A549 (cell line): ENCODE measurements around the gene HBS1L. TPM values are rescaled to one million over a fixed set of nuclear protein-coding genes. Genes with fewer than 3 reads are reported as not detected.

Source experiments
- ATAC-seq, 2 experiments: fragments of 200-7000 bp in 1 of 2; fragments of >200 bp in 1 of 2; cut with Nextera tagmentation in 1 of 2; cut with Tn5 transposase in 1 of 2; 3 replicates each; pipeline versions ENCODE4 v1.8.0 to v1.9.1; 2018 to 2020; ENCODE audit warnings: mild to moderate bottlenecking in 1 of 2, moderate library complexity in 1 of 2
- CTCF ChIA-PET: fragments of 300-600 bp; sonication (Branson Sonifier 250); formaldehyde crosslinking; extraction: SDS; loops from one replicate; lab custom pipeline; 2021; ENCODE audit warnings: antibody characterized with exemption, inconsistent platforms; lab: Yijun Ruan, JAX
- POLR2A ChIA-PET: fragments of 350-600 bp; formaldehyde crosslinking; extraction: SDS; loops from one replicate; lab custom pipeline; 2021; ENCODE audit warnings: antibody characterized with exemption, inconsistent platforms; lab: Yijun Ruan, JAX
- DNase-seq, 2 experiments: peaks; one replicate each; pipeline versions ENCODE4 v3.0.0 to v3.0.0-alpha.2; 2011 to 2016; ENCODE audit warnings: low read depth in 1 of 2, low spot score in 1 of 2
- FAIRE-seq: peaks from 2 replicates; lab custom pipeline; 2011; peaks lifted over from hg19 to GRCh38; lab: Jason Lieb, UNC
- H3K27ac ChIP-seq, 2 experiments: fragments of >200 bp; sonication (Bioruptor Twin); formaldehyde crosslinking; 3 replicates each; pipeline ENCODE4 v1.5.1; 2016 to 2017
- H3K4me1 ChIP-seq: fragments of >200 bp; sonication (Bioruptor Twin); formaldehyde crosslinking; 3 replicates; pipeline ENCODE4 v1.6.1; 2016
- H3K4me2 ChIP-seq: fragments of >200 bp; sonication (Bioruptor Twin); formaldehyde crosslinking; 3 replicates; pipeline ENCODE4 v1.6.1; 2016
- H3K4me3 ChIP-seq: fragments of >200 bp; sonication (Bioruptor Twin); formaldehyde crosslinking; 3 replicates; pipeline ENCODE4 v1.5.1; 2016
- H3K9me3 ChIP-seq: fragments of >200 bp; sonication (Bioruptor Twin); formaldehyde crosslinking; 3 replicates; pipeline ENCODE4 v1.6.1; 2016
- ATOH8 ChIP-seq: fragments of 250-450 bp; sonication (Bioruptor Pico); IDR thresholded peaks from 2 replicates; pipeline ENCODE4 v1.5.0; 2020; ENCODE audit warnings: low read depth, mild to moderate bottlenecking, moderate library complexity
- CBX8 ChIP-seq: fragments of 200-600 bp; sonication (generic); IDR thresholded peaks from 2 replicates; pipeline ENCODE4 v1.6.1; 2016
- CHD4 ChIP-seq: fragments of 200-600 bp; sonication (generic); IDR thresholded peaks from 2 replicates; pipeline ENCODE4 v1.6.1; 2016; ENCODE audit warnings: antibody characterized with exemption, mild to moderate bottlenecking, borderline replicate concordance
- CTCF ChIP-seq: fragments of >200 bp; sonication (Bioruptor Twin); formaldehyde crosslinking; IDR thresholded peaks from 3 replicates; pipeline ENCODE4 v1.5.1; 2016
- E2F6 ChIP-seq: IDR thresholded peaks from 2 replicates; pipeline ENCODE4 v1.6.1; 2012; ENCODE audit warnings: low read depth, borderline replicate concordance
- ELK1 ChIP-seq: fragments of 150-350 bp; IDR thresholded peaks from 2 replicates; pipeline ENCODE4 v1.6.1; 2014; ENCODE audit warnings: low read depth, mild to moderate bottlenecking, low read length
- FOSL2 ChIP-seq, 2 experiments: fragments of 450-650 bp in 1 of 2; fragments of >200 bp in 1 of 2; sonication (Bioruptor Twin) in 1 of 2; formaldehyde crosslinking; IDR thresholded peaks; 2 replicates each; pipeline versions ENCODE4 v1.5.0 to v1.6.1; 2016 to 2020; ENCODE audit warnings: mild to moderate bottlenecking in 1 of 2, moderate library complexity in 1 of 2
- FOXS1 ChIP-seq: fragments of 250-450 bp; sonication (Bioruptor Pico); IDR thresholded peaks from 2 replicates; pipeline ENCODE4 v1.5.0; 2020; ENCODE audit warnings: mild to moderate bottlenecking, moderate library complexity
- GATA3 ChIP-seq: IDR thresholded peaks from 2 replicates; pipeline ENCODE4 v1.6.1; 2012; ENCODE audit warnings: borderline replicate concordance
- HOXB13 ChIP-seq: fragments of 250-450 bp; sonication (Bioruptor Pico); IDR thresholded peaks from 2 replicates; pipeline ENCODE4 v1.5.0; 2020; ENCODE audit warnings: low read depth, mild to moderate bottlenecking, moderate library complexity
- HOXB5 ChIP-seq: fragments of 250-450 bp; sonication (Bioruptor Pico); IDR thresholded peaks from 2 replicates; pipeline ENCODE4 v1.5.0; 2020; ENCODE audit warnings: mild to moderate bottlenecking, moderate library complexity
- JUN ChIP-seq, 2 experiments: fragments of >200 bp; sonication (Bioruptor Twin); formaldehyde crosslinking; IDR thresholded peaks; 2 replicates in 1 of 2; 3 replicates in 1 of 2; pipeline ENCODE4 v1.6.1; 2016 to 2017
- JUNB ChIP-seq: fragments of >200 bp; sonication (Bioruptor Twin); formaldehyde crosslinking; IDR thresholded peaks from 2 replicates; pipeline ENCODE4 v1.6.1; 2016
- MAZ ChIP-seq: fragments of 150-350 bp; IDR thresholded peaks from 2 replicates; pipeline ENCODE4 v1.6.1; 2014; ENCODE audit warnings: antibody characterized with exemption, low read depth, low read length, borderline replicate concordance
- MYC ChIP-seq: IDR thresholded peaks from 2 replicates; pipeline ENCODE4 v1.6.1; 2012; ENCODE audit warnings: mild to moderate bottlenecking, inconsistent platforms, low read length, improper control_type of control experiment, borderline replicate concordance
- NPAS2 ChIP-seq: fragments of 250-450 bp; sonication (Bioruptor Pico); IDR thresholded peaks from 2 replicates; pipeline ENCODE4 v1.8.0; 2022; ENCODE audit warnings: mild to moderate bottlenecking, moderate library complexity, borderline replicate concordance
- PHF8 ChIP-seq: fragments of 200-600 bp; sonication (generic); IDR thresholded peaks from 2 replicates; pipeline ENCODE4 v1.6.1; 2016; ENCODE audit warnings: low read depth, mild to moderate bottlenecking, antibody characterized with exemption, moderate library complexity, borderline replicate concordance
- POLR2A ChIP-seq: IDR thresholded peaks from 2 replicates; pipeline ENCODE4 v1.6.1; 2012; ENCODE audit warnings: mild to moderate bottlenecking, low read length
- POLR2AphosphoS2 ChIP-seq: conservative IDR thresholded peaks from 2 replicates; pipeline ENCODE4 v1.6.1; 2012; ENCODE audit warnings: low read length, improper control_type of control experiment, inconsistent platforms
- RAD21 ChIP-seq, 2 experiments: fragments of >200 bp in 1 of 2; sonication (Bioruptor Twin) in 1 of 2; formaldehyde crosslinking in 1 of 2; IDR thresholded peaks in 1 of 2; conservative IDR thresholded peaks in 1 of 2; 2 replicates in 1 of 2; 3 replicates in 1 of 2; pipeline ENCODE4 v1.6.1; 2012 to 2018; ENCODE audit warnings: inconsistent platforms in 1 of 2
- RNF2 ChIP-seq: fragments of 200-600 bp; sonication (generic); IDR thresholded peaks from 2 replicates; pipeline ENCODE4 v1.6.1; 2016; ENCODE audit warnings: low read depth, mild to moderate bottlenecking, antibody characterized with exemption, moderate library complexity, borderline replicate concordance
- SMC3 ChIP-seq: fragments of >200 bp; sonication (Bioruptor Twin); formaldehyde crosslinking; IDR thresholded peaks from 3 replicates; pipeline ENCODE4 v1.6.1; 2018; ENCODE audit warnings: inconsistent platforms
- TP53 ChIP-seq: fragments of 250-450 bp; sonication (Bioruptor Pico); IDR thresholded peaks from 2 replicates; pipeline ENCODE4 v1.5.0; 2021; ENCODE audit warnings: mild to moderate bottlenecking, moderate library complexity
- ZFP36 ChIP-seq: fragments of 450-650 bp; IDR thresholded peaks from 2 replicates; pipeline ENCODE4 v1.6.1; 2014; ENCODE audit warnings: borderline replicate concordance; ENCODE audit not compliant: partially characterized antibody
- whole genome bisulfite sequencing: methylation state at CpG from one replicate; pipeline ENCODE4 v1.1.6; 2017; ENCODE audit errors: missing lambda C conversion rate; 5-methylcytosine and 5-hydroxymethylcytosine counted together
- polyA plus RNA-seq, 4 experiments: library from polyadenylated mRNA; depleted of rRNA in 3 of 4; stranded (reverse); fragments of >200 nt; fragmentation: RNase III in 1 of 4; extraction: RNeasy Plus Mini Kit Qiagen cat#74134 plus additional on column Dnase treatment in 1 of 4; gene quantifications; 2 replicates in 3 of 4; 3 replicates in 1 of 4; pipeline ENCODE4 v1.2.3, GENCODE V29; 2011 to 2017

Gene HBS1L
- polyA plus RNA-seq, 2 of the 4 experiments (the other 2 are of a cell fraction), result 41.5 to 61.7 TPM

DNA sequence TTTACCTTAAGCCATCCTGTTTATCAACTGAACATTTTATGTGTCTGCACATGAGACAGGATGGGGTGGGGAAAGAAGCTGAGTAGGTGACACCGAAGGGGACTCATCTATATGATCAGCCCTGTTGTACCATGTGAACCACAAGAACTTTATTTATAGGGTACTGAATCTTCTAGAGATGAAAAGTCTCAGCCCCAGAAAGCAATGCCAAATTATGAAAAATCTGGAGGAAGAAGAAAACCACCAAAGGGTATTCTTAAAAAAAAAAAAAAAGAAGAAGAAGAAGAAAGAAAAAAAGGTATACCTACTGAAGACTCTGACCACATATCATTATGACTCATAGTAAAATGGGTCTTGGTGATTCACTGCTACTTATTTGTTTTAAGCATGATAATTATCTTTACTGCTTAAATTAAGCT is 39.8 kb upstream of the HBS1L start:
- WGBS, result 50% methylated on average over 1 of the region's 1 CpG
- ATAC-seq, result no peak
- CTCF ChIA-PET, result no interaction called here

DNA sequence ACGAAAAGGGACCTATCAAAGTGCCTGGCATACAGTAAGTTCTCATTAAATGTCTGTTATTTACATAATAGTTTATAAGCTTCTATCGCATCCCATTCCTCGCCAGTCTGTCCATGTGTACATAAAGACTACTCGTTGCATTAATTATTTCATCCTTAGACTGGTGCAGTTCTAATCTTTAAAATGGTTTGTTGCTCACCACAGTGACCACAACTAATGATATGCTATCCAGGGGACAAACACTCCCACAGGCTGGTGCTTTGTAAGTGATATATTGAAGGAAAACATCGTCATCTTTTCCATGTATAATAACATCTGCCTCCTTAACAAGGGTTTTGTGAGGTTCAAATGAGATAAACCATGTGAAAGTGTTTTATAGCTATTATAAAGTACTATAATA is 39.0 kb upstream of the HBS1L start:
- TF ChIP-seq RAD21 (conservative IDR thresholded peaks at IDR 0.05 in 1 of 2, IDR thresholded peaks at IDR 0.05 in 1 of 2), result no peak
- no peak for TF ChIP-seq POLR2AphosphoS2
- TF ChIP-seq JUN (IDR thresholded peaks at IDR 0.05), result no peak
- no peak for TF ChIP-seq ATOH8
- TF ChIP-seq ELK1, result no peak
- TF ChIP-seq MYC, result no peak
- no peak for TF ChIP-seq ZFP36
- no peak for TF ChIP-seq CHD4
- TF ChIP-seq SMC3, result no peak
- no peak for TF ChIP-seq HOXB13 (CRISPR knock-in tag)
- TF ChIP-seq POLR2A, result no peak
- TF ChIP-seq, all 56 proteins: peak for 0
- no peak for FAIRE-seq
- POLR2A ChIA-PET, result no interaction called here

More for the DNA sequence above, 39.8 kb upstream of the HBS1L start:
- TF ChIP-seq TP53 (CRISPR knock-in tag), result no peak
- TF ChIP-seq FOSL2 (IDR thresholded peaks at IDR 0.05), result no peak
- TF ChIP-seq FOSL2 (CRISPR knock-in tag; IDR thresholded peaks at IDR 0.05), result peak; percentile 18; the same call in 1 of the 2 replicates
- no peak for TF ChIP-seq ZFP36
- TF ChIP-seq NPAS2 (CRISPR knock-in tag), result no peak
- no peak for TF ChIP-seq PHF8
- no peak overlapping the region for H3K4me3 ChIP-seq
- POLR2A ChIA-PET, result no interaction called here
- FAIRE-seq (no peak), DNase-seq (no peak)
- H3K9me3 ChIP-seq, result no peaks in the 10 kb centered on the region
- H3K4me2 ChIP-seq, result no peak overlapping the region
- H3K27ac ChIP-seq, result no peak overlapping the region
- H3K4me1 ChIP-seq, result no peaks in the 10 kb centered on the region

GRCh38 chr6:135092724-135093123 is 38.1 kb upstream of the HBS1L start:
- no peak overlapping the region for H3K27ac ChIP-seq
- no peak overlapping the region for H3K4me2 ChIP-seq
- ATAC-seq (no peak), DNase-seq (no peak), FAIRE-seq (no peak)
- TF ChIP-seq HOXB13 (CRISPR knock-in tag) (no peak), TP53 (CRISPR knock-in tag) (no peak), RNF2 (no peak), GATA3 (no peak), FOSL2 (IDR thresholded peaks at IDR 0.05) (no peak), FOSL2 (CRISPR knock-in tag; IDR thresholded peaks at IDR 0.05) (no peak)
- no peak overlapping the region for H3K4me3 ChIP-seq
- H3K9me3 ChIP-seq, result no peaks in the 10 kb centered on the region
- ChIA-PET POLR2A (no interaction called here), CTCF (interaction anchor here (0.6 to 1.4 kb wide), 2 partner anchors 11 to 23 kb away, joined by 4 read pairs; no protein-coding TSS in a partner anchor)
- WGBS, result 67% methylated on average over 3 of the region's 3 CpGs
- H3K4me1 ChIP-seq, result no peaks in the 10 kb centered on the region

More for the DNA sequence above, 39.0 kb upstream of the HBS1L start:
- no peak overlapping the region for H3K4me3 ChIP-seq
- 47% methylated on average over 5 of the region's 5 CpGs for WGBS
- no peaks in the 10 kb centered on the region for H3K9me3 ChIP-seq
- H3K27ac ChIP-seq, result no peak overlapping the region
- no peak for DNase-seq
- CTCF ChIA-PET, result no interaction called here
- no peaks in the 10 kb centered on the region for H3K4me1 ChIP-seq
- ATAC-seq, result no peak
- H3K4me2 ChIP-seq, result no peak overlapping the region

- ATAC-seq (no peak), DNase-seq (no peak), FAIRE-seq (no peak)
- no peak overlapping the region for H3K27ac ChIP-seq
- WGBS, result 46% methylated on average over 2 of the region's 2 CpGs
- H3K9me3 ChIP-seq, result no peaks in the 10 kb centered on the region
- no peak overlapping the region for H3K4me2 ChIP-seq
- H3K4me1 ChIP-seq, result no peaks in the 10 kb centered on the region
- ChIA-PET POLR2A (no interaction called here), CTCF (interaction anchor here (0.9 kb wide), 1 partner anchor 92 kb away, joined by 3 read pairs; no protein-coding TSS in a partner anchor)
- H3K4me3 ChIP-seq, result no peak overlapping the region
- TF ChIP-seq ZFP36 (no peak), MAZ (no peak), ATOH8 (no peak), GATA3 (no peak), RAD21 (conservative IDR thresholded peaks at IDR 0.05 in 1 of 2, IDR thresholded peaks at IDR 0.05 in 1 of 2) (no peak), JUNB (no peak), E2F6 (no peak), HOXB5 (CRISPR knock-in tag) (no peak), CTCF (no peak), FOXS1 (CRISPR knock-in tag) (no peak), CBX8 (no peak), NPAS2 (CRISPR knock-in tag) (no peak)
Observed at GRCh38 chr6:135090819-135091218, 36.2 kb upstream of the HBS1L start.
